Middle frontal gyrus (tissue), 1 donor: Measurements from ENCODE around the gene BYSL.

Experiments used
- DNase-seq: peaks from one replicate; pipeline ENCODE4 v3.0.0-alpha.2; 2015; ENCODE audit warnings: low spot score; ENCODE audit errors: extremely low spot score

Gene BYSL, protein sequence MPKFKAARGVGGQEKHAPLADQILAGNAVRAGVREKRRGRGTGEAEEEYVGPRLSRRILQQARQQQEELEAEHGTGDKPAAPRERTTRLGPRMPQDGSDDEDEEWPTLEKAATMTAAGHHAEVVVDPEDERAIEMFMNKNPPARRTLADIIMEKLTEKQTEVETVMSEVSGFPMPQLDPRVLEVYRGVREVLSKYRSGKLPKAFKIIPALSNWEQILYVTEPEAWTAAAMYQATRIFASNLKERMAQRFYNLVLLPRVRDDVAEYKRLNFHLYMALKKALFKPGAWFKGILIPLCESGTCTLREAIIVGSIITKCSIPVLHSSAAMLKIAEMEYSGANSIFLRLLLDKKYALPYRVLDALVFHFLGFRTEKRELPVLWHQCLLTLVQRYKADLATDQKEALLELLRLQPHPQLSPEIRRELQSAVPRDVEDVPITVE

GRCh38 chr6:41920921-41921711 lies at the start of gene BYSL, which contains the start of gene MED20:
Gene BYSL, plus strand, starts transcription at chr6:41921499. Its CDS starts 64 bp downstream, at chr6:41921563.
Gene MED20, minus strand, starts transcription at chr6:41921139. Its CDS starts 121 bp downstream, at chr6:41921018.
- DNase-seq: peak; percentile 93

GRCh38 chr6:41871691-41872090 lies 49.6 kb upstream of the BYSL start:
- no peak for DNase-seq

DNA sequence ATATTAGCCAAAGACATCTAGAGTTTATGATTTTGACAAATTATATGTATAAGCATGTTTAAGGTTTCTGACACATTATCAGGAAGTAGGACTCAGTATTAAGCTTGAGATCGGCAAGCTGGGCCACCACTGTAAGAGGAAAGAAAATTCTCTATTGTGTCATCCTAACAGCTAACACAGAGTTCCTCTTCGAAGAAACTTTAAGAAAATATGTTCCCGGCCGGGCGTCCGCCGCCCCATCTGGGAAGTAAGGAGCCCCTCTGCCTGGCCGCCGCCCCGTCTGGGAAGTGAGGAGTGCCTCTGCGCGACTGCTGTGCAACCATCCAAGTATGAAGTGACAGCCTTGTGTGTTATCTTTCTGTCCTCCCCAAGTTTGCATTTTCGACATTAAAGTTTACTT lies 49.2 kb upstream of the BYSL start:
- no peak for DNase-seq

DNA sequence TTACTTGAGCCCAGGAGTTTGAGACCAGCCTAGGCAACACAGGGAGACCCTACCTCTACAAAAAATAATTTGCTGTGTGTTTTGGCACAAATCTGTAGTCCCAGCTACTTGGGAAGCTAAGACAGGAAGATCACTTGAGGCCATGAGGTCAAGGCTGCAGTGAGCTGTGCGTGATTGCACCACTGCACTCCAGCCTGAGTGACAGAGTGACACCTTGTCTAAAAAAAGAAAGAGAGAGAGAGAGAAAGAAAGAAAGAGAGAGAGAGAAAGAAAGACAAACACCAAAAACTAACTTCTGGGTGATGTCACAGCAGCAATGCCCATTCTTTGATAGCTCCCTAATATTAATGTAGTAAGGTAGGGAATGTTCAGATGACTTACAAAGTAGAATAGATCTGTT lies 46.6 kb upstream of the BYSL start:
- DNase-seq: no peak

DNA sequence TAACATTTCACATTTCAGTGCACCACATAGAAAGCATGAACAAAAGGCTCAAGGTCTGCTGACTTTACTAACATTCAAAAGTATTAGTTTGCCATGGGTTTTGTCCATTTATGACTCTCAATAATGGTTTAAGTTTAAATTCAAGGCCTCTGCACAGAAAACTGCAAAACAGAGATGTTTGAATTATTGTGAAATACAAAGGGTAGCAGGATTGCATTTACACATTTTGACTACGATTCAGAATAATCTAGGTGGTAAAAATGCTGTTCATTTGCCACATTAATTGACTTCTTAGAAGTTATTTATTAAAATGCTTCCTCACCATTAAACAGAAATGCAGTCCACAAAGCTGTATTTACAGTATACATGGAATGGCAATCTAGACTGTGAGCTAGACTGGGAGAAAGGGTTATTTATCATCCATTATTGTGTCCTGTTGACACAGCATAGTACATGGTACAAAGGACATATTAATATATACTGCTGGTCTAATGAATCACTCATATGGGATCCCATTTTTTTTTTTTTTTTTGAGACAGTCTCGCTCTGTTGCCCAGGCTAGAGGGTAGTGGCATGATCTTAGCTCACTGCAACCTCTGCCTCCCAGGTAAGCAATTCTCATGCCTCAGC lies 44.1 kb upstream of the BYSL start:
- no peak for DNase-seq

- DNase-seq: no peak
Measured at GRCh38 chr6:41878246-41878645, 43.1 kb upstream of the BYSL start.

- no peak for DNase-seq
Measured at GRCh38 chr6:41878961-41879405, 42.3 kb upstream of the BYSL start.

GRCh38 chr6:41881506-41881905 lies 39.8 kb upstream of the BYSL start:
- DNase-seq: no peak

- DNase-seq: no peak
Measured at GRCh38 chr6:41884957-41885356, 36.3 kb upstream of the BYSL start.

- DNase-seq: no peak
Measured at GRCh38 chr6:41885930-41886329, 35.4 kb upstream of the BYSL start.

- no peak for DNase-seq
Measured at GRCh38 chr6:41887331-41887751, 34.0 kb upstream of the BYSL start.

DNA sequence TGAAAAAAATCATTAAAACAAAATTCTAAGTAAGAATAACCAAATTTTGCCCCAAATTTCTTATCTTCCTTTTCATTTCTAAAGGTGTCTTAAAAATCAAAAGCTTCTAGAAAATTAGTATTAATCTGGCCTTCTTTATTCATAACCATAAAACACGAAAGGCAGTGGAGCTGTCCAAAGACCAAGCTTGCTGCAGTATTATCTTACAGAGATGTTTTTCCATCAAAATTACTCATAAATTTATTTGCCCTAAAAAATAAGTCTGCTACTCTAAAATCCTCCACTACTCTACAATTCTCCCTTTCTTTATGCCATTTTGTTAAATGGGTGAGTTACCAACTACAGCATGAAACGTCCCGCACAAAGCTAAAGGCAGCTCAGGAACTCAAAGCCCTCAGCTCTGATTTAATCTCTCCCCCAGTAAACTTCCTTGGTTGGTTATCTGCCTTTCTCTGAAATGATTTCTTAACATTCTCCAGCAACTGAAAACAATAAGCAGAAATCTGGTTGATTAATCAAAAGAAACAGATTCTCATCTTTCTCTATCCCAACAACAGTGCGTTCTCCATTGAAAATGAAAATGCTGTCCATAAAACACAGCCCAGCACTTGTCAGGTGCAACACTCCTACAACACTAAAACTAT lies 28.3 kb upstream of the BYSL start:
- DNase-seq: no peak

DNA sequence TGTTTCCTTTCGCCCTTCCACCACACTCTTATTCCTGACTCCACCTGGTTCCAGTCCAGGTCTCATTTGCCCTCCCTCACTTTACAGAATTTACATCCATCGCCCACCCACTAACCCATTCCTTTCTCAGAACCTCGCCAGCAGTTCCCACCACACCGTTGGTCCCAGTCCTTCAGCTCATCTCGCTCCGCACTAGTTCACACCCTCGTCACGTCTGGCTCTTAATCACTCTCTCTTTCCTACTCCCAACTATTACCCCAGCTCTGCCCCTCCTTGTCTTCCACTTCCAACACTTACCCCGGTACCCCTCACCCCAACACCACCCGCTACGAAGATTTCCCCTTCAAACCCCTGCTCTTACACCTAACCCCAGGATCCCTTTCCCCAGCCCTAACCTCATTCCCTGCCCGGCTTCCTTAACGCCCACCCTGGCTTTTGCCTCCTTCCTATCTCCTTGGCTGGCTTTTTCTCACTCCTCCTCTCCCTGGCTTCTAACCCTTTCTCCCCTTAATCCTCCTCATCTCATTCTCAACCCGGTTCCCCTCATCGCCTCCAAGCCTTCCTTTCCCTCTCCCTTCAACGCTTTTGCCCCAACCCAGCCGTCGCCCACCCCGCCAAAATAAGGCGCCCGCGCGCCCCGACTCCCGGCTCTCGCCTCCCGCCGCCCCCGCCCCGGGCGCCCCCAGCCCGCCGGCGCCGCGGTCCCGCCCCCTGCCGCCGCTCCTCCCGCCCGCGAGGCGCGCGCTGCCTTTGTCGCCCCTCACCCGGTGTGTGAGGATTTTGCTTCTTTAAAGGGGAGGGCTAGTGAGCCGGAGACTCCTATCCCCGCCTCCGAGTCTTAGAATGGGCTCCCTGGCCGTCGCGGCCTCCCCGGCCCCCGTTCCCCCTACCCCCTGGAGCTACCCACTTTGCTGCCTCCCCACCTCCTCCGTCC lies 26.7 kb upstream of the BYSL start:
- no peak for DNase-seq

- peak; percentile 71 for DNase-seq
Measured at GRCh38 chr6:41895300-41896233, 25.7 kb upstream of the BYSL start, which contains the start of gene USP49. Gene USP49, minus strand, starts transcription at chr6:41895375. Its CDS starts 88,392 bp downstream, at chr6:41806983.

DNA sequence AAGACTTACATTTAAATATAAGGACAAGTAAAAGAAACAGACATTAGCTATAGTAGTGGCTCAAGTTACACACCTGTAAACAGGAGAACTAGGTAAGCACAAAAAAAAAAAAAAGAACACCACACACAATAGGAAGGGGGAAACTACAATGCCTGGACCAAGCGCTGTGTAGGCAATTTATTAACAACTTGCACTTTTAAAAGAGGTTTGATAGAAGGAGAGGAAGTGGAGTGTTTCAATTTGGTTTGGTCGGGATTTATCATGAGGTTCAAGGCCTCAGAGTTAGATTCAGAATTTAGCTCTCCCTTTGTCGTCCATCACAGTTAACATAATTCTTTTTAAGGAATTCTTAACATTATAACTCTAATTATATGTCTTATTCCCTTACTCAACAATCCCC lies 25.0 kb upstream of the BYSL start:
- no peak for DNase-seq

DNA sequence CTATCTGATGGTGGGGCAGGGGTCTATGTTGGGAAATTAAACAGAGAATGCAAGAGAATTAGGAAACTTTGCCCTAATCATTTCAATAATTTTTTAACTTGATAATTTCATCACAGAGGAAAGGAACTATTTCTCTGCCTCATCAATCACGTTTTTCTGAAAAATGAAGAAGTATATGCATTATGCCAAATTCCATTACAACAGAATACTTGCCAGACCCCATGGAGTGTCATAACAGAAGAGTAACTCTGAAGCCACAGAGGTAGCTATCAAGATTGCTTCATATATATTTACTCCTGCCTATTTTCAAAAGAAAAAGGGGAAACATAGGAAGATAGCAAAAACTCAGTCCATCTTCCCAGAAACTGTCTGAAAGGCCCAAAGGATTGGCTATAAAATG lies 20.4 kb upstream of the BYSL start:
- no peak for DNase-seq

- no peak for DNase-seq
Measured at GRCh38 chr6:41901882-41902519, 19.3 kb upstream of the BYSL start.

GRCh38 chr6:41909727-41910126 lies 11.6 kb upstream of the BYSL start:
- no peak for DNase-seq

DNA sequence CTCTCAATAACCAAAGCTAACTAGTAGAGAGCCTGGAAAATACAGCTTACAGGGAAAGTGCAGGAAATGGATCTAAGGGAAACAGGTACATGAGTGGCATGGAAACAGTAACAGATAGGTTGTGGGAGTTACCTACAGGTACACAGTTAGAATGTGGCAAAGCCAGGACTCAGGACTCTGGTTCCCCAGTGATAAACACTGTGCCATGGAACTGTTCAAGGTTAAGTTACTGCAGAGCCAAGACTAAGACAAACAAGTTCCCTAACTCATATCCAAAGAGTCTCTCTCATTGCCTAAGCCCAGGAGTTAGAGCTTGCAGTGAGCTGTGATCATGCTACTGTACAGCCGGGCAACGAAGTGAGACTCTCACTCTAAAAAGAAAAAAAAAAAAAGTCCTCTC lies 7.0 kb upstream of the BYSL start:
- DNase-seq: no peak
